ENCODE measurements around the gene HPCAL1. TPM values are rescaled to one million over a fixed set of nuclear protein-coding genes. Genes with fewer than 3 reads are reported as not detected.

The HPCAL1 gene
- total and polyA plus RNA-seq, 10 of the 15 experiments (the other 5 are each of a cell fraction or from before 2014, with no cell fraction given), result 0.40 to 12.8 (median 7.9) TPM

GRCh38 chr2:10258326-10258725, 44.4 kb upstream of the HPCAL1 start:
- DNase-seq (ENCODE audit: low read depth, low spot score), result no peak
- no peak overlapping the region for H3K27ac ChIP-seq (ENCODE audit: control insufficient read depth, insufficient read depth)
- no peaks in the 10 kb centered on the region for H3K4me1 ChIP-seq (ENCODE audit: control insufficient read depth, insufficient read depth, low read length)
- H4K20me1 ChIP-seq (ENCODE audit: control insufficient read depth, insufficient read depth), result no peaks in the 10 kb centered on the region
- ChIA-PET CTCF (interaction anchor here (0.6 kb wide), 1 partner anchor 160 kb away, joined by 3 read pairs; no protein-coding TSS in a partner anchor), POLR2A (no interaction called here), SMC1A (ENCODE audit: uncharacterized antibody, unreplicated experiment) (no interaction called here), RAD21 (ENCODE audit: unreplicated experiment) (no interaction called here)
- no peaks in the 10 kb centered on the region for H3K79me2 ChIP-seq (ENCODE audit: control insufficient read depth, insufficient read depth, low read length)
- 29% methylated on average over 5 of the region's 5 CpGs for WGBS (ENCODE audit: insufficient coverage, insufficient replicate concordance, low lambda C conversion rate, missing lambda C conversion rate)
- H3K36me3 ChIP-seq (ENCODE audit: control insufficient read depth in 2 of 2, insufficient read depth in 2 of 2, low read length in 1 of 2), result no peaks in the 10 kb centered on the region
- no peak for FAIRE-seq
- intact Hi-C loops (cut with micrococcal nuclease; ENCODE audit: unreplicated experiment) (no loop called here), in situ Hi-C loops (cut with MboI) (no loop called here)
- no peak overlapping the region for H3K9ac ChIP-seq (ENCODE audit: control insufficient read depth, insufficient read depth, low read length)
- no peak overlapping the region for H3K4me3 ChIP-seq
- peaks cover 3% of the 10 kb centered on the region in 2 experiments; a peak in 3 of 4 replicates for H3K27me3 ChIP-seq (replicated peaks in 1 of 2; ENCODE audit: control insufficient read depth in 2 of 2, insufficient read depth in 2 of 2, low read length in 1 of 2)
- no peak overlapping the region for H3K4me2 ChIP-seq (ENCODE audit: control insufficient read depth, insufficient read depth)
- TF ChIP-seq SREBF1 (IDR thresholded peaks at IDR 0.05; ENCODE audit: low read length) (no peak), ESRRA (IDR thresholded peaks at IDR 0.05; ENCODE audit: low read length) (no peak), CEBPZ (IDR thresholded peaks at IDR 0.05; ENCODE audit: low read depth, low read length) (no peak), SMARCA5 (IDR thresholded peaks at IDR 0.05) (no peak), HDAC2 (IDR thresholded peaks at IDR 0.05) (no peak), SIX5 (IDR thresholded peaks at IDR 0.05; ENCODE audit: low read depth, low read length, severe bottlenecking) (no peak), CBX3 (IDR thresholded peaks at IDR 0.05; ENCODE audit: borderline replicate concordance, low read depth) (no peak), CHD4 (IDR thresholded peaks at IDR 0.05) (no peak), BACH1 (IDR thresholded peaks at IDR 0.05; ENCODE audit: borderline replicate concordance) (no peak), YBX1 (IDR thresholded peaks at IDR 0.05) (no peak)
- TF ChIP-seq, protein P1, sequence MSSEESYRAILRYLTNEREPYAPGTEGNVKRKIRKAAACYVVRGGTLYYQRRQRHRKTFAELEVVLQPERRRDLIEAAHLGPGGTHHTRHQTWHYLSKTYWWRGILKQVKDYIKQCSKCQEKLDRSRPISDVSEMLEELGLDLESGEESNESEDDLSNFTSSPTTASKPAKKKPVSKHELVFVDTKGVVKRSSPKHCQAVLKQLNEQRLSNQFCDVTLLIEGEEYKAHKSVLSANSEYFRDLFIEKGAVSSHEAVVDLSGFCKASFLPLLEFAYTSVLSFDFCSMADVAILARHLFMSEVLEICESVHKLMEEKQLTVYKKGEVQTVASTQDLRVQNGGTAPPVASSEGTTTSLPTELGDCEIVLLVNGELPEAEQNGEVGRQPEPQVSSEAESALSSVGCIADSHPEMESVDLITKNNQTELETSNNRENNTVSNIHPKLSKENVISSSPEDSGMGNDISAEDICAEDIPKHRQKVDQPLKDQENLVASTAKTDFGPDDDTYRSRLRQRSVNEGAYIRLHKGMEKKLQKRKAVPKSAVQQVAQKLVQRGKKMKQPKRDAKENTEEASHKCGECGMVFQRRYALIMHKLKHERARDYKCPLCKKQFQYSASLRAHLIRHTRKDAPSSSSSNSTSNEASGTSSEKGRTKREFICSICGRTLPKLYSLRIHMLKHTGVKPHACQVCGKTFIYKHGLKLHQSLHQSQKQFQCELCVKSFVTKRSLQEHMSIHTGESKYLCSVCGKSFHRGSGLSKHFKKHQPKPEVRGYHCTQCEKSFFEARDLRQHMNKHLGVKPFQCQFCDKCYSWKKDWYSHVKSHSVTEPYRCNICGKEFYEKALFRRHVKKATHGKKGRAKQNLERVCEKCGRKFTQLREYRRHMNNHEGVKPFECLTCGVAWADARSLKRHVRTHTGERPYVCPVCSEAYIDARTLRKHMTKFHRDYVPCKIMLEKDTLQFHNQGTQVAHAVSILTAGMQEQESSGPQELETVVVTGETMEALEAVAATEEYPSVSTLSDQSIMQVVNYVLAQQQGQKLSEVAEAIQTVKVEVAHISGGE (CRISPR knock-in tag; IDR thresholded peaks at IDR 0.05), result no peak
- BruUV-seq (replicated peaks), result no TSS peak
- H3K9me3 ChIP-seq (replicated peaks; ENCODE audit: control insufficient read depth, insufficient read depth, low read length), result no peaks in the 10 kb centered on the region
- H2AFZ ChIP-seq (ENCODE audit: control insufficient read depth, low read depth, low read length), result no peak overlapping the region
- ATAC-seq, result no peak
